CD4-positive, alpha-beta T cell treated with Interferon alpha-2 for 1 hour (primary cell): ENCODE data around the gene CHST14.

Experiments
- DNase-seq, 2 donors: peaks; one replicate each; pipeline ENCODE4 v3.0.0-alpha.2; 2020 to 2022

Gene CHST14

DNA sequence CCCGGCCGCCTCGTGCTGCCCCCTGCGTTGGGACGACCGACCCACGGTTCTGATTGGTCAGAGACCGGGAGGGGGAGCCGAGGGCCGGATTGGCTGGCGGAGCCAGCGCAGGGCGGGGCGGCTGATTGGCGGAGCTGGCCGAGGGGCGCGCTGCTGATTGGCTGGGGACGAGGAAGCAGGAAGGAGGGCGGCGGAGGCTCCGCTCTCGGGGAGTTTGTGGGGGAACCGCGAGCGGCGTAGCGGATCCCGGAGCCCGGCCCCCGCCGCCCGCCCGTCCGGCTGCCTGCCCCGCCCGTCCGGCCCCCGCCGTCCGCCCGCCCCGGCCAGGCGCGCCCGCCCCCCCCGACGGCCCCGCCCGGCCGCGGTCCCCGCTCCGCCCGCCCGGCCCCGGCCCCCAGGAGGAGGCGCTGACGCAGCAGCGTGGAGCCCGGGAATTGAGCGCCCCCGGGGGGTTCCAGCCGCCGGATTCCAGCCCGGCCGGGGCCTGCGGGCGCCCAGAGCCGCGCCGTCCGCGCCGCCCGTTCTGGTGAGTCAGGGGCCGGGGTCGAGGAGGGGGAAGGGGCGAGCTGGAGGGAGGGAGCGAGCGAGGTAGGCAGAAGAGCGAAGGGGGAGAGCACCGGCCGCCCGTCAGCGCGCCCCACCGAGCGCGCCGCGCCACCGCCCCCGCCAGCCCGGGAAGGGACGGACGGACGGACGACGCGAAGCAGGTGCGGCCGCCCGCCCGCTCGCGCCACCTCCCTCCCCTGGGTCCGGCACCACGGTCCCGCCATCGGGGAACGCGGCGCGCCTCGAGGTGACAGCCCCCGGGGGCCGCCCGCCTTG is 29.8 kb upstream of the CHST14 start, which contains the start of gene BAHD1:
Gene BAHD1 (plus strand): TSS at position 211 of the 822 bp plus-strand sequence. CDS start 17,512 bp downstream, outside the sequence.
- peak; percentile 94 to 96 for DNase-seq

DNA sequence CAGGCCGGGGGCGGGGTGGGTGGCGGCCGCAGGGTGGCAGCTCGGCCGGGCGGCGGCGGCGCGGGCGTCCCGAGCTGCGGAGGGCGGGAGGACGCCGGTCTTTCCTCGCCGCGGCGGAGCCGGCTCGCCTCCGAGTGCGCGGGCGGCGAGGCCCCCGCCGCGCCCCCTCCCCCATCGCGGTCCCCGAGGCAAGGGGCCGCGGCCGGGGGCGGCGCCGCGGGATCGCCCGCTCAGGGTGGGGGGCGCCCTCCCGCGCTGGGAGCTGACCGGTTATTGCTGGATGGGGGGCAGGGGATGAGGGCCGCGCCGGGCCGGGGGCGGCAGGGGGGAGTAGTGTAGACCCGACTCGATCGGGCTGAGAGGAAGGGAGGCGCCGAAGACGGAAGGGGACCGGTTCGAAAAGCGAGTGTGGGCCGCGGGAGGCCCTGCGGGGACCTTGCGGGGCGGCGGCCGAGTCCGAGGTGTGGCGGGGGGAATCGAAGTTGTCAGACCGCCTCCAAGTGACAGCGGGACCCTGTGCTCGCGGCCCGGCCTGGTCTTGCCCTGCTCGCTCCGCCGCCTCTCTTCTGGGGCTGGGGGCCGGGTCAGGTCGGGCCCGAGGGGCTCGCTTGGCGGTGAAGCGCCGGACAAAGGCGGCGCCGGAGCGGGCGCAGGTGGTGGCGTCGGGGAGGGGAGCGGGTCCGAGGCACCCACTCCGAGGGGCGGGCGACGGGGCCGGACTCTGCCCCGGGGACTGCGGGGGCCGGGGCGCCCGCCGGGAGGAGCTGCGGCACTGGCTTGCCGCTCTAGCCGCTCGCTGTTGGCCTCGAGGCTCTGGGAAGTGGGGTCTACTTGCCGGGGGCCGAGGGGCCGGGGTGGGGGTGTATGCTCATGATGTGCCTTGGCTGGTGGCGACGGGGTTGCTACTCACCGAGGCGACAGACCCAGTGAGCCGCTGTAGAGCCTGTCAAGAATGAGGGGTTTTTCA is 28.9 kb upstream of the CHST14 start:
- DNase-seq: peak; percentile 6 to 23

DNA sequence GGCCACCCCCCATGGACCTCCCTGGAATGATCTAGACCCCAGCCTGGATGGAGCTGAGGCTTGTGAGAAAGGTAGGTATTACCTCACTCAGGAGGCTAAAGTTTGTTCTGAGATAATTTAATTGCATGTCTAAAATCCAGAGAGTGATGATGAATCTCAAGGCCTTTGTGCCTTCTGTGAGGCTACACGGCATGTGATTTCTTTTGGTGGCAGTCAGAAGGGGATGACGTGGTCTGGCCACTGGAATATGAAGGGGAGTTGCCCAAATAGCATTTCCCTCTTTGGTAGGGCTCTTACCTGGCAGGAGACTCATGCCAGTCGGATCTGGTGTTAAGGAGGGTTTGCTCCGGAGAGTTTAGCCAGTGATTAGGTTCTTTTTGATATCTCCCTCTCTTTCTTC is 27.5 kb upstream of the CHST14 start:
- no peak for DNase-seq

DNA sequence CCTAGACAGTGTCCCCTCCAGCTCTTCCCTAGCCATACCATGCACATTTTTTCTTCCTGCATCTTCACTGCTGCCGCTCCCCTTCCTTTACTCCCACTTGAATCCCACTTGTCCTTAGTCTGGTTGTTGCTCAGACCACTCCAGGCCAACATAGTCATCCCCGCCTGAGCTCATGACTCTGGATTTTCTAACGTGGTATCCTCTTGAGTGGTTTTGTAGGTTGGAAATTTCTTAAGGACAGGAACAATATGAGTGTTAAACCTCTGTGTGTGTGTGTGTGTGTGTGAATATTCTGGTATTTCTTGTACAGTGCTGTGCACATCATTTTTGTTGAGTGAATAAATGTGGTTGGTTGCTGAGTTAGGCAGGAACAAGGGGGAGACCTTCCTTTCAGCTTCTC is 26.9 kb upstream of the CHST14 start:
- DNase-seq: no peak

DNA sequence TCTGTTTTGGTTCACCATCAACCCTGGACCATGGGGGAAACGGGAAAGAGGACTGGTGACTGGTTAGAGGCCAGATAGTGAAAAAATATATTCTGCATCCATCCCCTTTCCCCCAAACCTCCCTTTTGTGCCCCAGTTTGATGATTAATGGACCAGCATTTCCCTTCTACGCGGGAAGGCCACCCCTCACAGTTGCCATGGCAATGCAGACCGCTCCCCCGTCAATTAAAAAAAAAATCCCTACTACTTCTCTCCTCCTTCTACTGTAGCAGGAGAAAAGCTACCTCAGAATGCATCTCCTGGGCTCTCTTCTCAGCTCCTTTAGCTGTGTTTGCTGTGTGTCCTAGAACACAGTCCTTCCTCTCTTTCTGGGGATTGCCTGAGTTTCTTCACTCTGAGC is 26.0 kb upstream of the CHST14 start:
- DNase-seq: no peak

DNA sequence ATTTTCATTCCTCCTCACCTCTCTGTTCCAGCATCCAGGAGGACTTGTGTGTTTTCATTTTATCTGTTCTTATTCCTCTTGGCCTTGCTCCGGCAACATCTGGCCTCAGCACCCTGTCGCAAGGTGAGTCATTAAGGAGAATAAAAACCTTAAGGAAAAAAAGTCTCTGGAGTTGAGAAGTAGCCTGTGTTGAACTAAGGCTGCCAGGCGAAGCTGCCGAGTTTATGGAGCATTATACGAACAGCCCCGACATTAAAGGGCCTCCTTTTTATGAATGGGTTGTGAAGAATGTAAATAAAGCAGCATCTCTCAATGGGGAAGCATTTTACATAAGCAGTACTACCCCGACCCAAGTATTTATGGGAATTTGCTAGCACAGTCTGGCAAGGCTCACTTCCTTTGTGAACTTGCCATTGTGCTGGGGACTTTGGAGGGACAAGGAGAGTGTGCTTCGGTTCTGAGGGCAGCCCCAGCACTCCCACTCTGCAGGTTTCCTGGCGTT is 25.3 kb upstream of the CHST14 start:
- DNase-seq: no peak

DNA sequence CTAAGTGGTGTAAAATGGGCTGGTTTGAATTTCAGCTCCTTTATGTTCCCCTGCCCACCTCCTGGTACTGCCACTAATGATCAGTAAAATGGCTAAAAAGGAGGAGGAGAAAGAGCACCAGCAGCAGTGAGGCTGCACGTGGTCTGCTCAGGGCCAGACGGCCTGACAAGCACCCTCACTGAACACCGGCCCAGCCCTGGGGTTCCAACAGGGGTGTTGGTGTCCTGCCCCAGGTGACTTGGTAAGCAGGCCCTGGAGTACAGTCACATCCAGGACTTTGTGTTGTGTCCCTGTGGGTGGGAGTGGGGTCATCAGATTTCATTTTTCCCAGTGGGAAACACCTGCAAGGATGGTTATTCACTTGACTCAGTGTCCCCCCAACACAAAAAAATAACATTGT is 24.6 kb upstream of the CHST14 start:
- DNase-seq: no peak

DNA sequence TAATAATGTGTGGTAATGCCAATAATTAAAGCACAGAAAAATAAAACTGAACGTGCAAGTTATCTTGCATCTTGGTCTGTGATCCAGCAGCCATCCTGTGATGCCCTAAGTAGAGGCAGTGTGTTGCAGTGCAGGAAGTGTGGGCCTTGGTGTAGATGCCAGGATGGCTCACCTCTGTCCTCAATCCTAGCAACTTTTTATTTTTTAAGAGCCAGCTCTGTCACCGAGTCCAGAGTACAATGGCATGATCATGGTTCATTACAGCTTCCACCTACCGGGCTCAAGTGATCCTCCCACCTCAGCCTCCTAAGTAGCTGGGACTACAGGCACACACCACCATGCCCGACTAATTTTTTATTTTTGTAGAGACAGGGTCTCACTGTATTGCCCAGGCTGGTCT is 22.4 kb upstream of the CHST14 start:
- no peak for DNase-seq

DNA sequence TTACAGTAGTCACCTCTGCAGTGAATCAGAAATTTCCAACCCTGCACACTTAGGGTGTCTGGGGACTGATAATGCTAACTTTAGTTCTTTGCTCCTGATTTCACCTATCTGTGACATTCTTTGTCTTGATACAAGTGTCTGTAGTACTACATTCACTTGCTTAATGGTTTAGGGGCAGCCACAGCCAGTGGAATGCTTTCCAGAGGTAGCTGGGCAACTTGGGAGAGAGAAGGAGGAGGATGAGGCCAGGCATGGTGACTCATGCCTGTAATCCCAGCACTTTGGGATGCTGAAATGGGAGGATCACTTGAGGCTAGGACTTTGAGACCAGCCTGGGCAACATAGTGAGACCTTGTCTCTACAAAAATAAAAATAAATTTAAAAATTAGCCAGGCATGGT is 21.5 kb upstream of the CHST14 start:
- DNase-seq: no peak

DNA sequence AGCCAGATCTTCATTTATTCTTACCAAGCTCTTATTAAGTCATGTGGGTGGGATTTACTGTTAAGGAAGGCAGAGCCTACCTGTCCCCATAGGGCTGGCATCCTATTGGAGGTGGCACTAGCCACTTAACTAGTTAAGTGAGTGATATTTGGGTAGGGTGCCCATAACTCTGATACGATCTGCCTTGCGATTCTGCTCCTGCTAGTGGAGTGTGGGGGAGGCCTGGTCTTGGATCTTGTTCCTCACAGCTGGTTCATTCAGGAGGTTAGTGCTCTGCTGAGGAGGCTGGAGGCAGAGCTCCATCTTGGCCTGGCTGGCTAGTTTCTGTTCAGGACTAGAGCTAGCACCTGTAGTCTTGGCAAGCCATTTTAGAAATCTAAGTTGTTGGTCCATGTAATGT is 20.7 kb upstream of the CHST14 start:
- DNase-seq: no peak

DNA sequence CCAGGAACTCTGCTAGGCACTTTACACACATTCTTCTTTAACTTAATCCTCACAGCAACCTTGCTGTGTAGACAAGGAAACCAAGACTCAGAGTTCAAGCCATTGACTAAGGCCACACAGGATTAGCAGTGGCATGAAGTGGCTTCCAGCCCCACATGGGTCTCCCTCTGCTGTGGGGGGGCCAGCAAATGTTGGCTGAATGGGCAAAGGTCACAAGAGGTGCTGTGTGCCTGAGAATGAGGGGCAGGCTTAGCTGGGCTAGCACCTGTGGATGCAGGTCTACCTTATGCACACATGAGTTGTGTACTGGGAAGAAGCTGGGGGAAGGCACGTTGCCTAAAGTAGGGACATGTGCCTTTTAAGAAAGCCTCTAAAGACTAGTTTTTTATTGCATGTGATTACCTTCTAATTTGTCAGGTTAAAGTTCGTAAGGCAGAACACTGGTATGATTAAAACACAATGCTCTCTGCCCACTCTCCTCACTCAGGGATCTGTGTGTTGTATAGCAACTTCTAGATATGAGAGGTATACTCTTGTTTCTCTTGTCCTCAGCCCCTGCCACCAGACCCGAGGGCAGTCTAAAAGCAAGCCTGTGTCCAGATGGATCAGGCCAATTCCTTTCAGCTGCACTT is 19.1 kb upstream of the CHST14 start:
- no peak for DNase-seq

DNA sequence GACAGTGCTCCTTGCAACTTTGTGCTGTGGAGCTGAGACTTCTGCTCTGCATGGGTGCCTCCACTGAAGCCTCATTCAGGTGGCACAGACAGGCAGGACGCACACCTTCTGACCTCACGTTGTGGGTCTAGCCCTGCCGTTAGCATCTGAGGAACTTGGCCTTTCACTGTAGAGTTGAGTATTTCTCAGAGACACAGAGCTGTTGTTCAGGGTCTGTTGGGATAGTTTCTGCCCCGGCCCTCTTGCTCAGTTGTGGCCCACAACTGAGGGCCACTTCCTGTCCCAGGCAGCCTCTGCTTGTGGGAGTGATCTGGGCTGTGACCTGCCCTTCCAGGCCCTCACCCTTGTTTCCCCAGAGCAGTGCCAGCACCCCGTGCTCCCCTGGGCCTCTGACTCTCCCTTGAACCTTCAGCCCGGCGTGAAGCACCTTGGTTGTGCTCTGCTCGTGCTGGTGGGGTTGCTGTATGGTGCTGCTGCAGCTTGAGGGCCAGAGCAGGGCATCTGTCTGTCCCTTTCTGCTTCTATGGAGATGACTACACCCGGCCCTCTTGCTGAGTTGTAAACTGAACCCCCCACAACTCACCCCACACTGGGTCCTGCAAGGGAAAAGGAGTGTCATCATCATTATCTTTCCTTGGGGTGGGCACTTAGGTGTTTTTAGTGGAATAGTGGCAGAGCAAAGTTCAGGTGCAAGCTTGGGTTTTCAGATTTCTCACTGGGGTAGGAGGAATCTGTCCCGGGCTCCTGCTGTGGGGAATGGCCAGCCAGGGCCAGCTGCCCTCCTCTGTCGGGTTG is 18.3 kb upstream of the CHST14 start:
- no peak for DNase-seq

DNA sequence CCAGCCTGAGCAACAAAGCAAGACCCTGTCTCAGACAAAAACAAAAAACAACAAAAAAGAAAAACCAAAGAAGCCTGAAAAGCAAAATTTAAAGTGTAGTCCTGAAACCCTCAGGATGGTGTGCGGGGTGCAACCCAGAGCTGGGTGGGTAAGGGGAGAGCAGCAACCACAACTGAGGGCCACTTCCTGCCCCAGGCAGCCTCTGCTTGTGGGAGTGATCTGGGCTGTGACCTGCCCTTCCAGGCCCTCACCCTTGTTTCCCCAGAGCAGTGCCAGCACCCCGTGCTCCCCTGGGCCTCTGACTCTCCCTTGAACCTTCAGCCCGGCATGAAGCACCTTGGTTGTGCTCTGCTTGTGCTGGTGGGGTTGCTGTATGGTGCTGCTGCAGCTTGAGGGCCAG is 16.8 kb upstream of the CHST14 start:
- peak in 1 of 2 donors; percentile 48 for DNase-seq

DNA sequence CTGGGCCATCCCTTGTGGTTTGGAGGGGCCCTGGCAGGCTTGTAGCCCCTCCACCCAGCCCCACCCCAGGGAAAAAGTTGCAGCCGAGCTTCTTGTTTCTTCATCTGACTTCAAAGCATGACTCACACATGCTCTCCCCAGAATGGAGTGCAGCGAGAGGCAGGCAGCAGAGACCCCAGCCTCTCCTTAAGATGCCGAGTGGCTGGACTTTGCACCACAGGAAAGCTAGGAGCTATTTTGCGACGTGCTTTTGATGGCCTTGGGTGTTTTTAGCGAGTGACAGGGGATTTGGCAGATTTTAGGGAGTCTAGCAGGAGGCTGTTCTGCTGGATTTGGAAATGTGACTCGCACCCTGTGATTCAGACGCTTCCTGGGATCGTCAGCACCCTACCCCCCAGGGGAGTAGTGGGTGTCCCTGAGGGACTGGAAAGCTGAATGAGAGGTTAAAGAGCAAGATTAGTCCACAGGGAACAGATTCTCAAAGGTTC is 15.8 kb upstream of the CHST14 start:
- no peak for DNase-seq

DNA sequence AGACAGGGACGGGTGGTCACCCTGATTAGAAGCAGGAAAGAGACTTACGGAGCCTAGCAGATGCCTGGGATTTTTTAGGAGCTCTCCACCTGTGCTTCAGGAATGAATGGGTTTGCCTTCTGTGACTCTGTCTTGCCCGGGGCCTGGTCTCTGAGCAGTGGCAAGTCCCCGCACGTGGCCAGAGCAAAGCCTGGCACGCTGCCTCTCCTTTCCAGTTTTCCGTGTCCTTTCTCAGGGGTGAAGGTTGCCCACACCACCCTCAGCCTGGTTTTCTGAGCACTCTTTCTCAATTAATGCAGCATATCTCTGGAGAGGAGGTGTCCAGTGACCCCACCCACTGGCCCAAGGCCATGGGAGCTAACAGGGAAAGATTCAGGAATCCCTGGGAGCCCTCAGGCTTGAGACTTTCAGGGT is 14.5 kb upstream of the CHST14 start:
- no peak for DNase-seq

DNA sequence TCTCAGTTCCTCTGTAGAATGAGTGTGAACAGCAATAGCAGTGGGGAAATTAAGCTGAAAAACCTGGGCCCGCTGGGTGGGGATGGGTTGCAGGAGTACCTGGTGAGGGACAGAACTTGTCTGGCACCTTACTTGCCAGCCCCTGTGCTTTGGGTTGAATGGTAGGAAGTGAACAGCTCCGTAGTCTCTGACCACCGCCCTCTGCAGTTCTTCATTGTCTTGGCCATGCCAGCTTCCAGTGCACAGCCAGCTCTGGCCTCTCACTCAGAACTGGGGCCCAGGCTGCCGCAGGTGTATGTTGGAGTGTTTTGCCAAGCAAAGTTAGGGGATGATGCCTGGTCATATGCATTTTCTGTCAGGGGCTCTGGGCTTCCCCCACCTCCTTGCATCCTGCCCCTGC is 14.0 kb upstream of the CHST14 start:
- DNase-seq: no peak

DNA sequence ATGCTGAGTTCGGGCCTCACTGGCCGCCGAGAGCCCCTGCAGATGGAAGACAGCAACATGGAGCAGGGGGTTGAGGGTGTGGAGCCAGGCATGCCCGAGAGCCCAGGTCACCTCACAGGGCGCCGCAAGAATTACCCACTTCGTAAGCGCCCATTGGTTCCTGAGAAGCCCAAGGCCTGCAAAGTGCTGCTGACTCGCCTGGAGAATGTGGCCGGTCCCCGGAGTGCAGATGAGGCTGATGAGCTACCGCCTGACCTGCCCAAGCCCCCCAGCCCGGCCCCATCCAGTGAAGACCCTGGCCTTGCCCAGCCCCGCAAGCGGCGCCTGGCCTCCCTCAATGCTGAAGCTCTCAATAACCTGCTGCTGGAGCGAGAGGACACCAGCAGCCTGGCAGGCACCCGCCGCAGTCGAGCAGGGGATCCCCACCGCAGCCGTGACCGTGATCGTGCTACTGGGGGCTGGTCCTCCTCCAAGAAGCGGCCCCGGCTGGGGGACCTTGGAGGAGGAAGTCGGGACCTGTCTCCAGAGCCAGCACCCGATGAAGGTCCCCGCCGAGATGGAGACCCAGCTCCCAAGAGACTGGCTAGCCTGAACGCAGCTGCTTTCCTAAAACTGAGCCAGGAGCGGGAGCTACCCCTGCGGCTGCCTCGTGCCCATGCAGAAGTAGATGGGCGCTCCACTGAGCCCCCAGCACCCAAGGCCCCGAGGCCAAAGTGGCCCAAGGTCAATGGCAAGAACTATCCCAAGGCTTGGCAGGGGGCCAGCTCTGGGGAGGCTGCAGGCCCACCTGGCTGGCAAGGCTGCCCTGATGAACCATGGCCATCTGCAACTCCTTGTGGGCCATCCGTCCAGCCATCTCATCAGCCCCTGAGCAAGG is 12.1 kb upstream of the CHST14 start:
- no peak for DNase-seq

DNA sequence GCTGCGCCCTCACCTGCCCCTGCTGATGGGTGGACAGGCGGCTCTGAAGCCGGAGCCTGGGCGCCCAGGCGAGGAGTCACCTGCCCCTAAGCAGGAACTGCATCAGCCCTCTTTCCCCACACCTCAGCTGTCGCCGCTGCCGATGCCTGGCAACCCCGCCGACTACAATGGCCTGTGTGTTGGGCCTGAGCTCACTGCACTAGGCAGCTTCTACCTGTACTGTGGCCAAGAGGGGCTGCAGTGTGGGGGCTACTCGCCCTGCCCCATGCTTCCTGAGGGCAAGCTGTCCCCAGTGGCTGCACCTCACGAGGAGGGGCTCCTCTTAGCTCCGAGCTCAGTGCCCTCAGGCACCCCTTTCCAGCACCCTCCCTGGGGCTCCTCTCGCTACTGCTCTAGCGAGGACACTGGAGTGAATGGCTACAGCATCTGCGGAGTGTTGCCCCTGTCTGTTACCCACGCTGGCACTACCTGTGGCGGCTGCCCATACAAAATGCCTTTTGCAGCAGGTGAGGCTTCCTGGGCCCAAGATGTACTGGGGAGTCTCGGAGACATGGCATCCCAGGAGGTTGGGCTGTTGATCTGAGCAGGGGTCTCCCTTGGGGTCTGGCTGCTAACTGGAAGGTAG is 11.3 kb upstream of the CHST14 start:
- no peak for DNase-seq

DNA sequence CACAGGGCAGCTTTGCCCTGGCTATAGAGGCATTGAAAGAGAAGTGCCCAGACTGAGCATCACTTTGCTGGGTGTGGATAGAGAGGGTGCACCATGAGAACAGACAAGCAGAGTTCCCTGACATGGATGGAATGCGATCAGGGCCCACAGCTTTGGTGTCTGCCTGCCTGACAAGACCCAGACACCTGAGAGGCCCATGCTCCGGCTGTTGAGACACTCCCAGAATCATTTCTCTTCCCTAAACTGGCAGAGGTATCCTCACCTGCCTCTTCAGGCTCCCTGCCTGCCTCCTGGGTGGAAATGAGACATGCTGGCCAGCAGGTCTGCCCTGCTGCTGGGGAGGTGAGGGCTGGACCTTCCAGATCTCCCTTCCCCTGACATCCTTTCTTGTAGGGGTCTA is 10.4 kb upstream of the CHST14 start:
- no peak for DNase-seq

DNA sequence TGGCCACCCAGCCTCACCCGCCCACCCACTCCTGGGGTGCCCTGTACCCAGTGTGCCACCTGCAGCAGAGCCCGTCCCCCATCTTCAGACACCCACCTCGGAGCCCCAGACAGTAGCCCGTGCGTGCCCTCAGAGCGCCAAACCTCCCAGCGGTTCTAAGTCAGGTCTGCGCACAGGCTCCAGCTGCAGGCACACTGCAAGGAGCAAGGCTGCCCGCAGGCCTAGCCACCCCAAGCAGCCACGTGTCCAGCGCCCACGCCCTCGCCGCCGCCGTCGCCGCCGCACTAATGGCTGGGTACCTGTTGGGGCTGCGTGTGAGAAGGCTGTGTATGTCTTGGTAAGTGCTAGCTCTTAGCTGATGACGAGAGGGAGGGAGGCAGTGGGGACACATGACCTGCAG is 8.8 kb upstream of the CHST14 start:
- DNase-seq: no peak

DNA sequence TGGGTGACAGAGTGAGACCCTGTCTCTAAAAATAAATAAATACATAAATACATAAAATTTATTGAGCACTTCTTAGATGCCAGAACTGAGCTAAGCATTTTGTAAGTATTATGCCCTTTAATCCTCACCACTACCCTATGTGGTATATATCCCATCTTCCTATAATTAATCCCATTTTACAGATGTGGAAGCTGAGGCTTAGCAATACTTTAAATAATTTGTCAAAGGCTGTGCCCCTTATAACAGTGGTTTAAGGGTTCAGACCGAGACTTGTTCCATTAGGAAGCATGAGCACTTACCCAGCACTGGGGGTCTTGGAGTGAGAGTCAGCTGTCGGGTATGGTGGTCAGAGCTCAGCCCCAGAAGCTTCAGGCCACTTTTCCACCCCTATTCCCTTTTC is 7.5 kb upstream of the CHST14 start:
- DNase-seq: no peak
